Panc1 (cell line): ENCODE measurements around the gene SF3A2. TPM values are rescaled to one million over a fixed set of nuclear protein-coding genes. Genes with fewer than 3 reads are reported as not detected.

Source experiments
- ATAC-seq: fragments of 200-7000 bp; cut with Tn5 transposase; 2 replicates; pipeline ENCODE4 v1.9.1; 2020; ENCODE audit warnings: mild to moderate bottlenecking, moderate library complexity
- BruUV-seq: library from RNA; stranded (reverse); fragments of 400-500 nt; replicated peaks from 2 replicates; lab custom pipeline; 2021; lab: Mats Ljungman, UMichigan
- CTCF ChIA-PET: fragments of 300-600 bp; sonication (Branson Sonifier 250); formaldehyde crosslinking; loops from one replicate; lab custom pipeline; 2022; ENCODE audit warnings: antibody characterized with exemption; lab: Charles Lee
- POLR2A ChIA-PET: fragments of 300-600 bp; sonication (Branson Sonifier 250); formaldehyde crosslinking; loops from one replicate; lab custom pipeline; 2022; ENCODE audit warnings: antibody characterized with exemption; lab: Charles Lee
- DNase-seq: peaks from one replicate; pipeline ENCODE4 v3.0.0-alpha.2; 2010; ENCODE audit warnings: low read depth, low spot score
- H3K27ac ChIP-seq: 2 replicates; pipeline ENCODE4 v1.5.1; 2011; ENCODE audit warnings: mild to moderate bottlenecking, low read length, inconsistent platforms
- H3K27me3 ChIP-seq: fragments of 200-500 bp; sonication (Bioruptor generic); 2 replicates; pipeline ENCODE4 v1.6.0; 2014; ENCODE audit warnings: low read length, inconsistent platforms; ENCODE audit not compliant: control insufficient read depth, insufficient read depth
- H3K36me3 ChIP-seq: fragments of 200-500 bp; sonication (Bioruptor generic); 2 replicates; pipeline ENCODE4 v1.5.1; 2014; ENCODE audit warnings: inconsistent platforms, mild to moderate bottlenecking, low read length, moderate library complexity; ENCODE audit not compliant: control insufficient read depth, insufficient read depth
- H3K4me1 ChIP-seq: 2 replicates; pipeline ENCODE4 v1.5.1; 2011; ENCODE audit warnings: inconsistent platforms, mild to moderate bottlenecking, low read length, moderate library complexity; ENCODE audit not compliant: control insufficient read depth, insufficient read depth
- H3K4me3 ChIP-seq, 2 experiments: 2 replicates each; pipeline ENCODE4 v1.5.1; 2011 to 2012; ENCODE audit warnings: low read depth in 2 of 2, low read length in 2 of 2, mild to moderate bottlenecking in 2 of 2, inconsistent platforms in 1 of 2, moderate library complexity in 1 of 2
- H3K9me3 ChIP-seq: fragments of 200-500 bp; sonication (Bioruptor generic); 2 replicates; pipeline ENCODE4 v1.5.1; 2014; ENCODE audit warnings: low read depth, mild to moderate bottlenecking, inconsistent platforms, low read length, moderate library complexity; ENCODE audit not compliant: control insufficient read depth, insufficient read depth
- POLR2AphosphoS5 ChIP-seq: IDR thresholded peaks from 2 replicates; pipeline ENCODE4 v1.6.1; 2012; ENCODE audit warnings: mild to moderate bottlenecking, low read depth, low read length, moderate library complexity
- REST ChIP-seq, 2 experiments: IDR thresholded peaks; 2 replicates each; pipeline ENCODE4 v1.6.1; 2011 to 2012; ENCODE audit warnings: low read depth in 2 of 2, control low read depth in 1 of 2, low read length in 1 of 2, mild to moderate bottlenecking in 1 of 2, moderate library complexity in 1 of 2; ENCODE audit not compliant: insufficient read depth in 1 of 2
- SIN3A ChIP-seq: IDR thresholded peaks from 2 replicates; pipeline ENCODE4 v1.6.1; 2012; ENCODE audit warnings: low read depth, mild to moderate bottlenecking, low read length, moderate library complexity, borderline replicate concordance; ENCODE audit not compliant: insufficient read depth
- TCF7L2 ChIP-seq: IDR thresholded peaks from 2 replicates; pipeline ENCODE4 v1.6.1; 2011; ENCODE audit warnings: mild to moderate bottlenecking, low read depth, low read length, inconsistent platforms
- in situ Hi-C: cut with HindIII; loops from 2 replicates; pipeline ENCODE4 v1.10.0; 2016; ENCODE audit warnings: low sequenced_read_pairs, low pct_unique_long_range_greater_than_20kb
- intact Hi-C: fragments of 100-400 bp; cut with micrococcal nuclease; formaldehyde crosslinking; loops from one replicate; pipeline ENCODE4 v1.10.0; 2022; ENCODE audit not compliant: unreplicated experiment
- total RNA-seq: library from RNA; stranded (reverse); gene quantifications from one replicate; pipeline ENCODE4 v1.2.1, GENCODE V29; 2021; ENCODE audit not compliant: unreplicated experiment
- TF ChIP-seq, protein P1 (sequence below): fragments of 450-650 bp; IDR thresholded peaks from 2 replicates; pipeline ENCODE4 v1.5.1; 2017; ENCODE audit warnings: mild to moderate bottlenecking

The SF3A2 gene
- total RNA-seq, 1 experiment from 2014 or later = 103 TPM

- CTCF ChIA-PET = interaction anchor here (0.7 to 2.2 kb wide), 2 partner anchors 22 to 90 kb away, joined by 3 to 9 read pairs; no protein-coding TSS in a partner anchor
- Histone ChIP-seq H3K9me3 (no peaks in the 10 kb centered on the region), H3K4me1 (peaks cover 20% of the 10 kb centered on the region), H3K27ac (peak overlapping the region; percentile 73), H3K36me3 (peaks cover 4% of the 10 kb centered on the region; the same call in 1 of the 2 replicates), H3K4me3 (peak overlapping the region; percentile 75 to 83), H3K27me3 (no peaks in the 10 kb centered on the region)
- intact Hi-C loops (loop anchor here (5.0 kb wide), 1 partner anchor 77 kb away; no protein-coding TSS in a partner anchor), in situ Hi-C loops (no loop called here)
- DNase-seq = no peak
- POLR2A ChIA-PET = interaction anchor here (0.7 kb wide), 1 partner anchor 949 kb away, joined by 5 read pairs; no protein-coding TSS in a partner anchor
- BruUV-seq = no TSS peak
- no peak for TF ChIP-seq SIN3A
- TF ChIP-seq TCF7L2 = peak; percentile 65
- no peak for ATAC-seq
Measured at GRCh38 chr19:2239771-2240770, 3.4 kb downstream of the SF3A2 start.

- CTCF ChIA-PET = no interaction called here
- peak overlapping the region; percentile 75 to 83; a peak in 3 of 4 replicates for H3K4me3 ChIP-seq
- no TSS peak for BruUV-seq
- H3K27ac ChIP-seq = peak overlapping the region; percentile 73
- peaks cover 20% of the 10 kb centered on the region for H3K4me1 ChIP-seq
- no peaks in the 10 kb centered on the region for H3K9me3 ChIP-seq
- intact Hi-C loops = no loop called here
- in situ Hi-C loops = no loop called here
- POLR2A ChIA-PET = no interaction called here
- ATAC-seq (0 out of 2 replicates have a peak, but pooled peaks have one; percentile 5), DNase-seq (no peak)
- TF ChIP-seq POLR2AphosphoS5 (no peak), SIN3A (no peak), TCF7L2 (no peak), REST (IDR thresholded peaks at IDR 0.05; ENCODE audit: insufficient read depth in 1 of 2, low read depth in 2 of 2, low read length in 1 of 2) (no peak)
- TF ChIP-seq, protein P1, sequence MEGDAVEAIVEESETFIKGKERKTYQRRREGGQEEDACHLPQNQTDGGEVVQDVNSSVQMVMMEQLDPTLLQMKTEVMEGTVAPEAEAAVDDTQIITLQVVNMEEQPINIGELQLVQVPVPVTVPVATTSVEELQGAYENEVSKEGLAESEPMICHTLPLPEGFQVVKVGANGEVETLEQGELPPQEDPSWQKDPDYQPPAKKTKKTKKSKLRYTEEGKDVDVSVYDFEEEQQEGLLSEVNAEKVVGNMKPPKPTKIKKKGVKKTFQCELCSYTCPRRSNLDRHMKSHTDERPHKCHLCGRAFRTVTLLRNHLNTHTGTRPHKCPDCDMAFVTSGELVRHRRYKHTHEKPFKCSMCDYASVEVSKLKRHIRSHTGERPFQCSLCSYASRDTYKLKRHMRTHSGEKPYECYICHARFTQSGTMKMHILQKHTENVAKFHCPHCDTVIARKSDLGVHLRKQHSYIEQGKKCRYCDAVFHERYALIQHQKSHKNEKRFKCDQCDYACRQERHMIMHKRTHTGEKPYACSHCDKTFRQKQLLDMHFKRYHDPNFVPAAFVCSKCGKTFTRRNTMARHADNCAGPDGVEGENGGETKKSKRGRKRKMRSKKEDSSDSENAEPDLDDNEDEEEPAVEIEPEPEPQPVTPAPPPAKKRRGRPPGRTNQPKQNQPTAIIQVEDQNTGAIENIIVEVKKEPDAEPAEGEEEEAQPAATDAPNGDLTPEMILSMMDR = no peak
- H3K27me3 ChIP-seq = no peaks in the 10 kb centered on the region
- peaks cover 2% of the 10 kb centered on the region; the same call in 1 of the 2 replicates for H3K36me3 ChIP-seq
Measured at GRCh38 chr19:2240881-2241760, 4.5 kb downstream of the SF3A2 start.
